HG02759 (cell line): ENCODE results near the gene FGD4.
A peak's percentile ranks its signal among the peaks of the same experiment; 100 is the strongest.

Source experiments
- ATAC-seq: cut with Tn5 transposase; IDR thresholded peaks from one replicate; pipeline ENCODE4 v1.9.1; 2021; ENCODE audit warnings: mild to moderate bottlenecking, moderate library complexity; ENCODE audit not compliant: unreplicated experiment

Gene FGD4

DNA sequence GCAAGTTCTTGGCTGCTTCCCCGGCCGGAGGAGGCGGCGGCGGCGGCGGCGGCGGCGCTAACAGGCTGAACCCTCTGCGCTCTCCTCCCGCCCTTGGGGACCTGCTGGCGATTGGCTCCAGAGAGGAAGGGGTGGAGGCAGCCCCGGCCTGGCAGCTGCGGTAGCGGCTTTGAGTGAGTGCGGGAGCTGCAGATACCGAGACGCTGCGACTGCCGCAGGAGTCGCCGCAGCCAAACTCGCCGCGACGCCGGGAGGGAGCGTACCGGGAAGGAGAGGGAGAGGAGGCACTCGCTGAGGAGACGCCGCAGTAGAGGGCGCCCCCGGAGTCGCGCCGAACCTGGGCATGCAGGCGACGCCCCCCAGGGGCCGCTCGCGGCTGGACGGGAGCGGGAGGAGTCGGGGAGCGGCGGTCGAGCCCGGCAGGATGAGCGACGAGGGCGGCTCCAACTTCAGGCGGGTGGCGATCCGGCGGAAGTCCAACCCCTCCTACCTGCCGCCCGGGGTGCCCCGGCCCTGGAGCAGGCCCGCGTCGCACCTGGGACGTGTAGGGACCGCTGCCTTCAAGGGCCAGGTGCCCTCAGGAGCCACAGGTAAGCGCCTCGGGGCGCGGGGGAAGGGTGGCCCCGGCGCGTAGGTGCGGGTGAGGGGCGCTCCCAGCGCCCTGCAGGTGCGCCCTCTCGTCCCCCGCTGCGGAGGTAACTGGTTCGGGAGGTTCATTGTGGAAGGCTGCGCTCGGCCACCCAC lies at the start of gene FGD4:
Gene FGD4, plus strand, starts transcription at position 189 of the 744 bp plus-strand sequence.
- ATAC-seq: peak; percentile 92

DNA sequence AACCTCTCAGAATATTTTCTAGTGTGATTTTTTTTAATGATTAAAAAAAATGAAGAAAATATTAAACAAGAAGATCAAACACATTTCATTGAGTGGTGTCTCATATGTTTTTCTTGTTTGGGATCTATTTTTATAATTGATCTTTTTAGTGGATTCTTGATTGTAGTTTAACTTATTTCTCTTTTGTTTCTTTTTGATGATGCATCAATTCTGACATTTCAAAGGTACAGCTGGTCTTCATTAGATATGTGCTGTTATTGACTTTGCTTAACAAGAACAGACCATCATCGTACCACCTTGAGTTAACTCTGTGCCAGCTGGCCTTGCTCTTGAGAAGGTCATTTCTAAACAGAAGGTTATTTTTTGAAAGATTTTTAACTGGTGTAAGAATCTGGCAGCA lies 45.8 kb upstream of the FGD4 start:
- no peak for ATAC-seq

DNA sequence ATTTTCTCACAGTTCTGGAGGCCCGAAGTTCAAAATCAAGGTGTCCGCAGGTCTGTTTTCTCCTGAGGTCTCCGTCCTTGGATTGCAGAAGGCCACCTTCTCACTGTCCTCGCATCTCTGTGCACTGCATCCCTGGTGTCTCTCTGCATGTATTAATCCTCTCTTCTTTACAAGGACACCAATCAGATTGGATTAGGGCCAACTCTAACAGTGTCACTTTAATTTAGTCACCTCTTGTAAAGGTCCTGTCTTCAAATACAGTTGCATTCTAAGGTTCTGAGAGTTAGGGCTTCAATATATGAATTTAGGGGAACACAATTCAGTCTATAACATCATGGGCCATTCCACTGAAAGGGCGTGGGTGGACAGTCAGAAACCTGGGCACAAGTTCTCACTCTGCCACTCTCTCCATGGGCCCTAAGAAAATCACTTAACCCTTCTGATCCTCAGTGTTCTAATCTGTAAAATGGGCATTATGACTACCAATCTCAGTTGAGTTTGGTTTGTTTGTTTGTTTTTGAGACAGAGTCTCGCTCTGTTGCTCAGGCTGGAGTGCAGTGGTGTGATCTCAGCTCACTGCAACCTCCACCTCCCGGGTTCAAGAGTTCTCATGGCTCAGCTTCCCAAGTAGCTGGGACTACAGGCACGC lies 41.6 kb upstream of the FGD4 start:
- ATAC-seq: no peak

DNA sequence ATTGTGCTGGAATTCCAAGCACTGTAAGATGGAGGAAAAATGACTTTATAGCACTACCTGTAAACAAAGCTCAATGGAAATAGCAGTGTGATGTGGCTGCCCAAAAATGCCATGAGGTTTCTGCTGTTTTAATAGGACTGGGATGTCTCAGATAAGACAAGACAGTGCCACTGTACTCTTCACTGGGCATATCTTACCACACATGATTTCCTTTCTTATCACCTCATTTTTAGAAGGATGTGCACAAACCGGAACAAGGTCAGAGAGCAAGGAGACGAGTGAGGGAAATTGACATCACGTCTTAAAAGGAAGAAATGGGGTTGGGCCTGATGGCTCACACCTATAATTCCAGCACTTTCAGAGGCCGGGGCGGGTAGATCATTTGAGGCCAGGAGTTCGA lies 38.4 kb upstream of the FGD4 start:
- no peak for ATAC-seq

DNA sequence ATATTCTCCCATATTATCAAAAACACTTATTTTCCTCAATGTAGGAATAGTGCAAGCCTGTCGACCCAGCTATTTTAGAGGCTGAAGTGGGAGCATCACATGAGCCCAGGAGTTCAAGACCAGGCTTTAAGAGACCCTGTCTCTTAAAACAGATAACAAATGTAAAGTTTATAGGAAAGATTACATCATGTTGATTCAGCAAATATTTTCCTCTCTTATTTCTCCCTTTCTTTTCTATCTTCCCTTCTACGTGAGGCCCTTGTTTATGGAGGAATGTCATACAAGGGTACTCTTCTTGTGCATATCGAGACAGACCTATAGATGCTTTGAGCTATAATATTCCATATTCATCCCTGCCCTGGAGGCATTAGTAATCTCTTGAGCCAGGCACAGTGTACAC lies 36.5 kb upstream of the FGD4 start:
- no peak for ATAC-seq

DNA sequence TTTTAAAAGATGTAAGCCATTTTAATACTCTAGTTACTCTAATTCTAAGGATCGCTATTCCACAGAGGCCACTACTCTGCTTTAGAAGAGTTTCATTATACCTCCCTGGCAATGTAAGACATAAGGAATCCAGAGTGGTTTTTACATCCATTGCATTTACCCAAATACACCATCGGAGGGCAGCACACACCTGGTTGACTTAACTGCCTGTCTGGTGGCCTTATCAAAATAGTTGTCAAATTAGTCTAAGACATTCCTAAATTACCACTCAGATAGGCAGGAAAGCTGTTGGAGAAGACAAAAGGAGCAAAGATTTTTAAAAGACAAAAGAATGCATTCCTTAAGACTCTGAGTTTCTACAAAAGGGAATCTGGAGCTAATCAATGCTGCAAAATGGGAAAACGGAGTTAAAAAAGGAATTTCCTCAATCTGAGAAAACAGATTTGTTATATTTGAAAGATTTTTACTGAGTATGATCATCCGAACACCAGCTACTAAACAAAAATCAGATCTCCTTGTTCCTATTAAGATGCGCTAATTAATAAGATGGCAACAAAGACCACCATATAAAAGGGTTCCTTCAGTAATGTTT lies 33.8 kb upstream of the FGD4 start:
- ATAC-seq: peak; percentile 68

DNA sequence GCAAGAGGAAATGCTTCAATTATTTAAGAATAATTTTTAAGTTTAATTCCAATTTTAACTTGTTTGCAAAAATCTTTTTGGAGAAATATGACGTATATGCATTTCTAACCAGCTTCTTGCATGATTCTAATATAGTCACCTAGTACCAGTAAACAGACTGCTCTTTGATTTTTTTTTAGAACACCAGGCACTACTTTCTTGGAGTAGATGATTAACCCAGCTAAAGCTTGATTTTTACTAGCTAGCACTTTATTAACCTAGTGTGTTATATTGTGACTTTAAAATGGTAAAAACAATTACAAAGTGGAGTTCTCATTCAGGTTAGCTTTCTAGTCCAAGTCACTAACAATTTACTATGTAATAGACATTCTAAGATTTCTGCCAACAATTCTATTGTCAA lies 32.6 kb upstream of the FGD4 start:
- ATAC-seq: no peak

DNA sequence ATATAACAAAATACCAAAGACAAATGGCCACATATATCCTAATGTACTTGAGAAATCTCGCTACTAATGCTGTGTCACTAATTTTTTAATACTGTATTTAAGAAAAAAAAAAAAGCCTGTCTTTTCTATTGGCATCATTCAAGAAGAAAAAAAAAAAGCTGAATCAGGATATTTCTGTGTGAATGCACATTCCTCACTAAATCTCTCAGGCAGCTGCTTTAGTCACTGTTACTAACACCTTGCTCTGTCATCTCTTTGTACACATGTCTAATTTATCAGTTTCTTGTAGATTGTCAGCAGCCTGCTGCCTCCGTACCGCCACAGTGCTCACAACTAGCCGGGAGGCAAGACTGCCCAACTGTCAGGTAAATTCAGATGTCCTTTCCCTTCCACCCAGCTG lies 32.0 kb upstream of the FGD4 start:
- ATAC-seq: no peak

DNA sequence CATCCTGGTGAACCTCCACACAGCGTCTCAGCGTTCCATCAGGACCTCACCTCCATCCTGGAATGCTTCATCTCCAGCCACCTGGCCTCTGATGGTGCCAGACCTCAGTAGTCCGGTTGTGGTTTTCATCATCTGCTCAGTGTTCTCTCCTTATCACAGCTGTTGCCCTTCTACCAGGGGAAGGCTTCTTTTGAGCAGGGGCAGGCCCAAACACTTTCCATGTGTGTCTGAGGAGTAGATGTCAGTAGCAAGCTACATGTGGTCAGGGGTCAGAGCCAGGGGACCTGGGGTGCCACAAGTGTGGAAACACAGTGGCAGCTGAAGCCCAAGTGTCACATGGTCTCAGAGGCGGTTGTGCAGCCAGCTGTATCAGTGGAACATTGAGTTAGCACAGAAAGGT lies 30.2 kb upstream of the FGD4 start:
- no peak for ATAC-seq

DNA sequence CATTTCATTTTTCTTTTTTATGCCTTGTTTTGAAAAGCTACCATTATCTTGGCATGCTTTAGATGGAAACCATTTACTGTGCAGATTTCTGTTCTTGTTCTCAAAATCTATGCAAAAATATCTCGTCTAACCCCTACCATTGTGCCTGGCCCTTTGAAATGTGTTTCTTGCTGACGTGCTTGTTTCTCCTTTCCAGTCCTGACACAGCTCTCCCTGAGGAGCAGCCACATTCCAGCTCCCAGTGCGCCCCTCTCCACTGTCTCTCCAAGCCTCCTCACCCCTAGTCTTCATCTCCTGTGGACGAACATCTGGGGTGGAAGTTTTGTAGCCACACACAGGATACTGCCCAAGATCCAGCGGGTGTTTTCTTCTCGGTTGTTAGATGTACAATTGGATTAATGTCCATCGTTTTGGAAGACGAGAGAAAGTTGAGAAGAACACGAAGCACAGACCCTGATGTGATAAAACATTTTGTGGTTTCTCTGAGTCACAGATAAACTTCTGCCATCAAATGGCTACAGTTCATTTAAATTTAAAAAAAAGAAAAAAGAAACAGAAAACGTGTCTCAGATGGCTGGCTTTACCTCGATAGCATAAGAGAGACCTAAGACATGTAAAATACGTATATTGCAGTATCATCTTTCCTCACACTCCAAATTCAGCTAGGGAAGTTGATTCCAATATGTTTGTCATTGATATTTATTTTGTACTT lies 21.9 kb upstream of the FGD4 start:
- no peak for ATAC-seq

DNA sequence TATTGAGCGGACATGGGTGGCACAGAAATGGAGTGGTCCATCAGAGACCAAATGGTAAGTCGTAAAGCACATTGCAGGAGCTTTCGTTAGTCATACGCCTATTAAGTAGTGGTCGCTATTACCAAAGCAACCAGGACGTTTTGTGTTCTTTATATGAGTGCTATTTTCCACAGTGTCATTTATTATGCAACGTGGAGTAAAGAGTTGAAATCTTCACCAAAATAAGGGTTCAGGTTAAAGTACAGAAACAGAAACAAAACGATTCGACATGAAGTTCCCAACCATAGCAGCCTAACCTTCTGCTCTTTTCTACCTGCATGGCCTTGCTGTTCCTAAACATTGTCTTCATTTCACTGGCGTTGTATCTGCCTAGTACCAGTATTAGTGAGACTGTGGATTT lies 20.1 kb upstream of the FGD4 start:
- ATAC-seq: no peak

DNA sequence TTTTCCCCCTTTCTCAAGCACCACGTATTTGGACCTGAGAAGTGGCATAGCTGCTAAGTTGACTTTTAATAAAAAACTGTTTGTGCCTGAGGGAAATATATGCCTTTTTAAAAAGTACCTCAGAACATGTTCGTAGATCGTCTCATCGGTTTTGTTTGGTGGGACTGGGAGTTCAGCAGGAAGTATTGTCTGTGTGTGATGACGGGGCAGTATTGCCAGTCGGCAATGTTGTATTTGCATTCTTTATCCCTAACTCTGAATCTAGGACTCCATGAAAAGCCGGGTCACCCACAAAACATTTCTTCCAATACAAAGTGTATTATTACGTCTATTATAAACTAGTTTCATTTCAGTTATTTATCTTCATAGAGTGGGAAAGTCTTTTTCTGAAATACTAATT lies 19.7 kb upstream of the FGD4 start:
- no peak for ATAC-seq

DNA sequence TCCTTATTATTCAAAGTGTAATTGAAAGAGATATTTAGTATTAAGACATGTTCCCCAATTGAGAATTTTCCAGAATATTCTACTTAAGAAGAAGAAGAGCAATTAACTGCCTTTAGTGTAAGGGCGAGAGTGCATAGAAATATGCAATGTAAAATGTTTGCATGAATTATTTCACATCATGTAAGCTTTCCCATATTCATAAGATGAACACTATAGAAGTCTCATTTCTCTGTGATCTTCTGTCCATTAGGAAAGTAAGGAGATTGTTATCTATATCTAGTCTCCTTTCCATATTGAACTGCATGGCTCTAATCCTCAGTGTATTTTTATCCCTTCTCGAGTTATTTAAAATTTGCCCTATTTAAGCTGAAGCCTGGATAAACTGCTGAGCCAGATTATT lies 17.1 kb upstream of the FGD4 start:
- no peak for ATAC-seq

DNA sequence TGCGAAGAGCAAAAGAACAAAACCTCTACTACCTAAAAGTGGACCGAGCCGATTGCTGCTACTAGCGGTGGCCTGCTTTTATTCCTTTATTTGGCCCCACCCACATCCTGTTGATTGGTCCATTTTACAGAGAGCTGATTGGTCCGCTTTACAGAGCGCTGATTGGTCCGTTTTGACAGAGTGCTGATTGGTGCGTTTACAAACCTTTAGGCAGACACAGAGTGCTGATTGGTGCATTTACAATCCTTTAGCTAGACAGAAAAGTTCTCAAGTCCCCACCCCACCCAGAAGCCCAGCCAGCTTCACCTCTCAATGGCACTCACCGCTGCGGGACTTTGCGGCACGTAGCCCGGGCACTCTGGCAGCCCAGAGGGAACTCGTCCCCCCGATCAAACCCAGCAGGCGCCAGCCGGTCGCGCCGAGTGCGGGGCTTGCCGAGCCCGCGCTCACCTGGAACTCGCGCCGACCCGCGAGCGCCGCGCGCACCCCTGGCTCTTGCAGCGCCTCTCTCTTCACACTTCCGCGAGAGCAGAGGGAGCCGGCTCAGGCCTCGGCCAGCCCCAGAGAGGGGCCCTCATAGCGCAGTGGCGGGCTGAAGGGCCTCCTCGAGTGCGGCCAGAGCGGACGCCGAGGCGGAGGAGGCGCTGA lies 8.7 kb upstream of the FGD4 start:
- peak; percentile 80 for ATAC-seq

DNA sequence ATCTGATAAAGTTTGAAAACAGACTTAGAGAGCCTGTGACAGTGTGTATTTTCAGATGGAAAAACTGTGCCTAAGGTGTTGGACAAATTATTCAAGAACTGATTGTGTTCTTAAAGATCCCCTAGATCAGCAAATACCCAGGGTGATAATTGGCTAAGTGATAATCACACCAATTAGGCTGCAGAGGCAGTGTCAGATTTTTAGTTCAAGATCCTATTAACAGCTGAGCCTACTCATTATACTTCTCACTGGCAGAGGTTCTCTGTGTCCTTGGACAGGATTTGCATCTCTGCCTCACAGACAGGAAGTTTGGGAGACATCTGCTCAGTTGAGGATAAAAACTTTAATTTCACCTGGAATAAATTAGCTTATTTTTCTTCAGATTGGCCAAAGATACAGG lies 4.3 kb upstream of the FGD4 start:
- no peak for ATAC-seq

DNA sequence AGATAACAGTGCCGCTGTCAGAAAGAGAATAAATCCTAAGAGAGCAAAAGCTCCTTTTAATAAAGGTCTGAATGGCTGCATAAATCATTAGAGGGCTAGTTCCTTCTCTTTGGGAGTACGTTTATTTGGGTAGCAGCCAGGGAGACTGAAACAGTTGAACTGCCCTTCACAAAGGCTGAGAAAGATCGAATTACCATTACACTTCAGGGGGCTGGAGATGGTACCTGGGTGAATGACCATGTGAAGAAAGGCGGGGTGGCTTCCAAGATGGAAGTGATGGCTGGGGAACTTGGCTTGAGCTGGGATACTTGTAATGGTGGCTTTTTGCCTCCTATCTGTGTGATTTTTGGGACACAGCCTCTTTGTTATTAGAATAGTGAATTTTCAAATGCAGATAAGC lies 1.7 kb upstream of the FGD4 start:
- ATAC-seq: no peak

DNA sequence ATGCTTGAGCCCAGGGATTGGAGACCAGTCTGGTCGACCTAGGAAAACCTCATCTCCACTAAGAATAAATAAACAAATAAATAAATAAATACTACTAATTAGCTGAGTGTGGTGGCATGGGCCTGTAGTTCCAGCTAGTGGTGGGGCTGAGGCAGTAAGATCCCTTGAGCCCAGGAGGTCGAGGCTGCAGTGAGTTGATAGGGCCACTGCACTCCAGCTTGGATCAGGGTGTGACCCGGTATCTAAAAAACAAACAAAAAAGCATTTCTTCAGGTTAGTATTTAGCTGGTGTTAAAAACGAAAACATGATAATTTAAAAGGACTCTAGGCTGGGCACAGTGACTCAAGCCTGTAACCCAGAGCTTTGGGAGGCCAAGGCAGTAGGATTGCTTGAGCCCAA lies 1.2 kb upstream of the FGD4 start:
- no peak for ATAC-seq

DNA sequence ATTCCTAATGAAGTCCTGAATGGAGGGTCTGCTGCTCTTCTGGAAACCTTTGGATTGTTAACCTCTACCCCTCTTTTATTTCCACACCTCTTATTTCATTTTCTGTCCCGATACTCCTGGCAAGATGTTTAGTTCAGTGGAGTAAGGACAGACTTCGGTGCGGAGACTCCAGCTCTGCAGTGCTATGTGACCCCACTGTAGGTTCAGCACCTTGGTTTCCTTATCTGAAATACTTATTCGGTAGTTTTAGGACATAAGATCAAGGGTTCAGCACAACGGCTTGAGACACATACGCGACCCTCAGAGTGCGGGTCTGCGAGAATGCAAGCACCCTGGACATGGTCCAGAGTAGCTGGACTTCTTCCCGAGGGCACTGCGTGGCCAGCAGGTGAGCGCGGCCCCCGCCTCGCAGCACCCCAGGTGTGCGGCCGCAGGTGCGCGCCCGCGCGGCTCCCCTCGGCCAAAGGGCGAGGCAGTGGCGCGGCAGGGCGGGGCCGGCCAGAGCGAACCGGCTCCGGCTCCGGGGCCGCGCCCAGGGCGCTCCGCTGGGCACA lies 465 bp upstream of the FGD4 start:
- ATAC-seq: no peak

DNA sequence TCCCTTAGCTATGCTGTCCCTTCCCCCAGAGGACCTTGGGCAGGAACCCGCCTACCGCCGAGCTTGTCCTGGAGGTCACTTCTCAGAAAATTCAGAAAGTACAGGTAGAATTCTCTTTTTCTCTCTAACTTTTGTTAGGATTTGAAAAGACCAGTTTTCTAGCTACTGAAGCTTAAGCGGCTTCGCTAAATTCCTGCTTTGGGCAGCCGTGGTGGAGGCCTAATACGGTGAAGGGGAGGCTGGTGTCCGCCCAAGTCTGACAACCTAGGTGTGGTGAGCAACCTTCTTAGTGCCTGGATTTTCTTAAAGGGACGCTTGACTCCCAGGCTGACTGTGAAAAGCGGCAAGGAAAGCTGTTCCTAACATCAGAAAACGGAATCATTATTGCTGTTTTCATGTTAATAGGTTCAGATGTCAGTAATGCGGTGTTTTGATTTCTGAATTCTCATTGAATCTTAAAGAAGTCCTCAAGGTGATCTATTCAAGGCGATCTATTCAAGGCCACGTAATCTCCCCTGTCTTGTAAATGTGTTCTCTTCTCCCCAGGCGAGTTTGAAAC lies 835 bp downstream of the FGD4 start:
- no peak for ATAC-seq

DNA sequence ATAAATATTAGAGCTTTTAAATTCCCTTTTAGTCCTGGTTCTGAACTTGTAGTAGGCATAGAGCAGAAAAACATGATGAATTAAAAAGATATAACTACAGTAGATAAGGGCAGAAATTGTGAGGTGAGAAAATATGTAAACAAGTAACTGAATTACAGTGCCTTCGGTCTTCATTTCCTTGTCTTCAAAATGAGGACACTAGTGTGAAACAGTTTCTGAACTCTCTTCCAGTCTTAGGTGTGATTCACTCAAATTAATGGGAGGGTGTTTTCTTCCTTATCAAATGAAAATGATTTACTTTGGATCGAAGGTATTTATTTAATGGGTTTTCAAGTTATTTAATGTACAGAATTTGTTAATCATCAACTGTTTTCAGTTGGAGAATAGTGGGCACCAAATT lies 1.5 kb downstream of the FGD4 start:
- ATAC-seq: no peak

DNA sequence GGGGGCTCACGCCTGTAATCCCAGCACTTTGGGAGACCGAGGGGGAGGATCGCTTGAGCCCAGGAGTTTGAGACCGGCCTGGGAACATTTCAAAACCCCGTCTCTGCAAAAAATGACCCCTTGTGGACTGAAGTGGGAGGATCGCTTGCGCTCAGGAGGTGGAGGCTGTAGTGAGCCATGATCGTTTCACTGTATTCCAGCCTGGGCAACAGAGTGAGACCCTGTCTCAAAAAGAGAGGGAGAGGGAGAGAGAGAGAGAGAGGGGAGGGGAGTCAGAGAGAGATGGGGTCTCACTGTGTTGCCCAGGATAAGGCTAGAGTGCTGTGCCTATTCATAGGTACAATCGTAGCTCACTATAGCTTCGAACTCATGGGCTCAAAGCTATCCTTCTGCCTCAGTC lies 2.8 kb downstream of the FGD4 start:
- no peak for ATAC-seq
